ENCODE results near the gene ERICH6B. TPM values are rescaled to one million over a fixed set of nuclear protein-coding genes. Genes with fewer than 3 reads are reported as not detected.

The ERICH6B gene
- total and polyA plus RNA-seq, 4 donors: not detected

GRCh38 chr13:45575146-45575829 is 40.3 kb downstream of the ERICH6B start:
- H3K36me3 ChIP-seq (ENCODE audit: control insufficient read depth in 4 of 4, insufficient read depth in 4 of 4, low read length in 4 of 4): no peaks in the 10 kb centered on the region
- H3K4me1 ChIP-seq (ENCODE audit: control insufficient read depth in 5 of 5, insufficient read depth in 5 of 5, low read length in 5 of 5): no peaks in the 10 kb centered on the region
- WGBS, 2 donors: 90 to 91% methylated on average over 16 of the region's 16 CpGs
- ATAC-seq (ENCODE audit: insufficient read depth, low FRiP score) (no peak), DNase-seq (no peak)
- TF ChIP-seq CTCF (IDR thresholded peaks at IDR 0.05; ENCODE audit: control extremely low read depth, extremely low read depth): no peak
- H3K27me3 ChIP-seq (ENCODE audit: control insufficient read depth in 3 of 3, insufficient read depth in 3 of 3, low read length in 2 of 3): peaks cover 0 to 6% (median 5%) of the 10 kb centered on the region in 3 donors
- peaks cover 0 to 2% (median 0%) of the 10 kb centered on the region in 4 donors for H3K9me3 ChIP-seq (ENCODE audit: control insufficient read depth in 4 of 4, insufficient read depth in 3 of 4, low read length in 3 of 4)
- H3K27ac ChIP-seq (ENCODE audit: low read depth in 1 of 2, low read length in 1 of 2): no peak overlapping the region
- H3K4me3 ChIP-seq: no peak overlapping the region
- H3K9ac ChIP-seq (ENCODE audit: insufficient read depth in 1 of 2, low read length in 2 of 2): no peak overlapping the region

- no peak for DNase-seq
- Histone ChIP-seq H3K9ac (ENCODE audit: insufficient read depth in 1 of 2, low read length in 2 of 2) (no peak overlapping the region), H3K27me3 (ENCODE audit: control insufficient read depth in 3 of 3, insufficient read depth in 3 of 3, low read length in 2 of 3) (no peaks in the 10 kb centered on the region), H3K4me3 (no peak overlapping the region), H3K36me3 (ENCODE audit: control insufficient read depth in 4 of 4, insufficient read depth in 4 of 4, low read length in 4 of 4) (no peaks in the 10 kb centered on the region), H3K4me1 (ENCODE audit: control insufficient read depth in 5 of 5, insufficient read depth in 5 of 5, low read length in 5 of 5) (peaks cover 0 to 9% (median 2%) of the 10 kb centered on the region in 5 donors), H3K9me3 (ENCODE audit: control insufficient read depth in 4 of 4, insufficient read depth in 3 of 4, low read length in 3 of 4) (peaks cover 0 to 5% (median 0%) of the 10 kb centered on the region in 4 donors), H3K27ac (ENCODE audit: low read depth in 1 of 2, low read length in 1 of 2) (no peak overlapping the region)
- TF ChIP-seq CTCF (IDR thresholded peaks at IDR 0.05; ENCODE audit: control extremely low read depth, extremely low read depth): no peak
- ATAC-seq (ENCODE audit: insufficient read depth, low FRiP score): no peak
Observed at GRCh38 chr13:45565331-45565730, 50.2 kb downstream of the ERICH6B start.

GRCh38 chr13:45564133-45564776 is 51.3 kb downstream of the ERICH6B start:
- Histone ChIP-seq H3K9ac (ENCODE audit: insufficient read depth in 1 of 2, low read length in 2 of 2) (no peak overlapping the region), H3K27ac (ENCODE audit: low read depth in 1 of 2, low read length in 1 of 2) (no peak overlapping the region), H3K4me1 (ENCODE audit: control insufficient read depth in 5 of 5, insufficient read depth in 5 of 5, low read length in 5 of 5) (peaks cover 0 to 9% (median 2%) of the 10 kb centered on the region in 5 donors), H3K9me3 (ENCODE audit: control insufficient read depth in 4 of 4, insufficient read depth in 3 of 4, low read length in 3 of 4) (peaks cover 0 to 5% (median 0%) of the 10 kb centered on the region in 4 donors), H3K27me3 (ENCODE audit: control insufficient read depth in 3 of 3, insufficient read depth in 3 of 3, low read length in 2 of 3) (no peaks in the 10 kb centered on the region), H3K36me3 (ENCODE audit: control insufficient read depth in 4 of 4, insufficient read depth in 4 of 4, low read length in 4 of 4) (no peaks in the 10 kb centered on the region), H3K4me3 (no peak overlapping the region)
- DNase-seq (peak in 2 of 3 donors; percentile 11 to 67), ATAC-seq (ENCODE audit: insufficient read depth, low FRiP score) (peak; percentile 75)
- no peak for TF ChIP-seq CTCF (IDR thresholded peaks at IDR 0.05; ENCODE audit: control extremely low read depth, extremely low read depth)
- 55 to 79% methylated on average over 3 of the region's 3 CpGs for WGBS, 2 donors

Data from lung (tissue), 12 donors.